HUES64 (cell line): ENCODE measurements around the gene AIFM1. TPM values are rescaled to one million over a fixed set of nuclear protein-coding genes. Genes with fewer than 3 reads are reported as not detected.

Source experiments
- H3K27ac ChIP-seq: 2 replicates; pipeline ENCODE4 v1.7.0; 2013; ENCODE audit warnings: low read depth, low read length, inconsistent platforms
- H3K27me3 ChIP-seq: 2 replicates; pipeline ENCODE4 v1.6.1; 2013; ENCODE audit warnings: mild to moderate bottlenecking, low read length; ENCODE audit not compliant: insufficient read depth
- H3K36me3 ChIP-seq: 2 replicates; pipeline ENCODE4 v1.6.1; 2013; ENCODE audit warnings: mild to moderate bottlenecking, low read length; ENCODE audit not compliant: insufficient read depth
- H3K4me1 ChIP-seq: 2 replicates; pipeline ENCODE4 v1.6.1; 2013; ENCODE audit warnings: mild to moderate bottlenecking, low read length, moderate library complexity; ENCODE audit not compliant: insufficient read depth
- H3K4me3 ChIP-seq: 2 replicates; pipeline ENCODE4 v1.5.1; 2013; ENCODE audit warnings: mild to moderate bottlenecking, low read length, moderate library complexity
- H3K9ac ChIP-seq: 2 replicates; pipeline ENCODE4 v1.6.1; 2013; ENCODE audit warnings: mild to moderate bottlenecking, low read depth, low read length
- H3K9me3 ChIP-seq: 2 replicates; pipeline ENCODE4 v1.6.1; 2013; ENCODE audit warnings: low read depth, low read length; ENCODE audit not compliant: insufficient read depth
- WGBS: fragments of 150-250, 120-280 bp; methylation state at CpG from one replicate; pipeline ENCODE4 v1.1.7; 2013; ENCODE audit warnings: missing lambda C conversion rate; 5-methylcytosine and 5-hydroxymethylcytosine counted together
- polyA plus RNA-seq, 2 experiments: library from polyadenylated mRNA; stranded (reverse); fragments of 50-300 nt; gene quantifications; one replicate each; pipeline ENCODE4 v1.2.3, GENCODE V29; 2013

Gene AIFM1
- 34.4 TPM for polyA plus RNA-seq (2013, experiment 1 of 2)
- 36.2 TPM for polyA plus RNA-seq (2013, experiment 2 of 2)

DNA sequence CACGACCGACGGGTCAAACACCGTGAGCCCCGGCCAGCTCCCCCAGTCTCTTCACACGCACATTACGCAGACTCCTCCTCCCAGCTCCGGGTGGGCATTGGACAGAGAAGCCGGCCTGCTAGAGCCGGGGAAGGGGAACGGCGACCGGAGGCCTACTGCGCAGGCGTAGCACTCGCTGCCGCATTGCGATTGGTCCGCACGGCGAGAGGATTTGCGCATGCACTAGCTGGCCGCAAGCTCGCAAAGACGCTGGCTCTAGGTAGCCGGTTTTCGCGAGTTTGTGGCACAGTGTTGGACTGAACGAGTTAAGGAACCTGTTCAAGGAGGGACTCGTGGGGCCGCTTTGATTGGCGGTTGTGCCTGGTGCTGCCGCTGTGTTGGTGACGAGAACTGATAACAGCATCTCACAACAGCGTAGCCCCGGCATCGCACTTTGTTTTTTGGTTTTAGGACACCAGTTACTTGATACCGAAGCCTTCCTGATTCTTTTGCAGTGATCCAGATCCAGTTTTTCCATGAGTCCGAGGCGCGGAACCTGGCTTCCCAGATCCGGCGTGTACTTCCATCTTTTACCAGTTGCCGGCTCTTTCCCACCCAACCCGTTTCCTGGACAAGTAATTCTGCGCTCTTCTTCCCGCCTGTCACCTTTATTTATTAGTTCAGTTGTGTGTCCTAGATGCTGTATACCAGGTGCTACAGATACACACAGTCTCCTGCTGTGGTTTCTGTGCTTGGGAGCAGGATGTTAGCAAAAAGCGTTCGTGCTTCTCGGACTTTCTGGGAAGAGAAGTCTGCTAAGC is at the start of gene AIFM1:
Gene AIFM1, minus strand, starts transcription at position 139 of the 800 bp plus-strand sequence. CDS start 185 bp downstream, outside the sequence.
- Histone ChIP-seq H3K27ac (peak within 1 kb of the TSS; percentile 90), H3K36me3 (no peaks in the 10 kb centered on the region; the same call in 1 of the 2 replicates), H3K9ac (peak within 1 kb of the TSS; percentile 78), H3K9me3 (no peaks in the 10 kb centered on the region), H3K4me3 (peak within 1 kb of the TSS; percentile 86), H3K27me3 (no peaks in the 10 kb centered on the region), H3K4me1 (peaks cover 9% of the 10 kb centered on the region)
- WGBS, result under 1% methylated on average over 47 of the region's 50 CpGs

DNA sequence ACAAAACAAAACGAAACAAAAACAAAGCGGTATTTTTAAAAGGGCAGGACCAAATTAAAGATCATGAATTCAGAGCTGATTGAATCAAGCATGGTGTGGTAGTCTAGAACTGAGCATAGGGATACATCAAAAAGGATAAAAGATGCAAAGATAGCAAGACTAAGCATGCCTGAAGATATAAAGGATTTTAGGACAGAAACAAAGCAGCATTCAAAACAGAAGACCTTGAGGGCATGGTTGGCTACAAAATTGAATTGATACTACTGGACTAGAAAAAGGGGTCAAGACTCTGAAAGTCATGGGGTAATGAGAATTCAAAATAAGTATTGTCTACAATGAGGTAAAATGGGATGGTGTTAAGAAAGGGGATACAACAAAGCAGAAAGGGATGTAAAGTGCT is 47.7 kb upstream of the AIFM1 start:
- Histone ChIP-seq H3K4me3 (no peak overlapping the region), H3K9me3 (no peaks in the 10 kb centered on the region), H3K27me3 (no peaks in the 10 kb centered on the region), H3K9ac (no peak overlapping the region), H3K27ac (no peak overlapping the region), H3K4me1 (no peaks in the 10 kb centered on the region), H3K36me3 (peaks cover 87% of the 10 kb centered on the region)
- WGBS, result 100% methylated on average over 2 of the region's 2 CpGs

DNA sequence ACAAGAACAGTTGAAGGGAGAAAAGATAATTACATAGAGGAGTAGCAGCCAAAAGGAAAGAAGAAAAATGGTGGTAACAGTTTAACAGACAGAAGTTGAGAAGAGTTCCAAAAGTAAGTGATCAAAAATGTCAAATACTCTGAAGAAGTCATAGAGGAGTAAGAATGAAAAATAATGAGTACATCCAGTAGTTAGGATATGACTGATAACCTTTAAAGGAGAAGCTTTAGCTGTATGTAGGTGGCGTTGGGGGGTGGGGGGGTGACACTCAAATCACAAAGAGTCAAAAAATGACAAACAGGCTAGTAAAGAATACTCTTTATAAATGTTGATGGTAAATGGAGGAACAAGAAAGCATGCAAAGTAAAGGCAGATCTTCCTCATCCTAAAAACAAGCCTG is 46.7 kb upstream of the AIFM1 start:
- no peak overlapping the region for H3K9ac ChIP-seq
- peaks cover 83% of the 10 kb centered on the region for H3K36me3 ChIP-seq
- no peak overlapping the region for H3K27ac ChIP-seq
- no peaks in the 10 kb centered on the region for H3K9me3 ChIP-seq
- no peaks in the 10 kb centered on the region for H3K27me3 ChIP-seq
- H3K4me1 ChIP-seq, result no peaks in the 10 kb centered on the region
- no peak overlapping the region for H3K4me3 ChIP-seq
- 100% methylated on average over 1 of the region's 1 CpG for WGBS

DNA sequence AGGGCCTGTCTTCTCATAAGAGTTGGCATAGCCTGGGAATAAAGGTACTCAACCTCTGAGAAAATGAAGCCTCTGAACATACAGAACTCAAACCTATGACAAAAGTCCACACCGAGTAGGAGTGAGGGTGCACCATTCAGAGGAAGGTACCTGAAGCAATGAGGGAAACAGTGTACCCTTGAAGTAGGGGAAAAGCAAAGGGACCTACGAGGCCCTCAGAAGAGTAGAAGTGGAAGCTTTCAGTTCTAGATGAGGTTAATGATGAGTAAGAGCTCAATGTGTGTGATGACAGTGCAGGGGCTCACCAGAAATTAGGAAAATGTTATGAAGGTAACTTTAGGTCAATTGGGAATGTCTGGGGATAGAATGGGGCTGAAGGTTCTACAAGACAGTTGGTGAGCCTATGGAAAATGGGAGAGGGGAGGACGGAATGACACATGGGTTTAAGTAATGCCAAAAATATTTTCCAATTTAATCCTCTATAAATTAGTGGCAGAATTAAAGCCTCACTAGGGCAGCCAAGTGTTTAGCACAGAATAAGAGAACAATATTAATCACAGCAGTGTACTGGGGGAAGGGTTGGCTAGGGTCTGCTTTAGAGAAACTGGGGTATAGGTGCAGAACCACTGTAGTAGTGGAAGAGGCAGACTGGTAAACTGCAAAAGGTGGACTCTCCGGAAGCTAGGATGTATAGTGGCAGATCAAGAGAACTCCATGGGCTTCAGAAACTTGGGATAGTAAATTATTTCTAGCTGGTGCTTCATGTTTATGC is 46.0 kb upstream of the AIFM1 start:
- no peak overlapping the region for H3K27ac ChIP-seq
- H3K36me3 ChIP-seq, result peaks cover 83% of the 10 kb centered on the region
- no peaks in the 10 kb centered on the region for H3K4me1 ChIP-seq
- no peak overlapping the region for H3K9ac ChIP-seq
- no peaks in the 10 kb centered on the region for H3K27me3 ChIP-seq
- 92% methylated on average over 3 of the region's 4 CpGs for WGBS
- no peaks in the 10 kb centered on the region for H3K9me3 ChIP-seq
- no peak overlapping the region for H3K4me3 ChIP-seq

DNA sequence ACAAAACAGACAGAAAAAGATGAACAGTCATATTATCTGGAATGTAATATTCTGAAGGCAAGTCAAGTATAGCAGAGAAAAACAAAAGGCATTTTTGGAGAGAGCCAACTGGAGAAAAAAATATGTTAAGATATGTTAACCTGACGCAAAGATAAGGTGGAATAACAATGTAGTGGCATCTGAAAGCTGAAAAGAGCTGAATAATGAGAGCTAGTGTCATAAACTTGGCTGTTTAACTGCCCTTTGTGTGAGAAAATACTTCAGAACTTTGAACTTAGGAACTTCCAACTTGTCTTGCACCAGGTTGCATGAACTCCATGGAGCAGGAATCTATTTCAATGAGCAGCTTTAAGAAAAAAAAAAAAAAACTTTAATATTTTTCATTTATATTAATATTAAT is 39.0 kb upstream of the AIFM1 start:
- 0% methylated on average over 1 of the region's 1 CpG for WGBS
- Histone ChIP-seq H3K27ac (no peak overlapping the region), H3K27me3 (no peaks in the 10 kb centered on the region), H3K4me3 (no peak overlapping the region), H3K36me3 (peaks cover 57% of the 10 kb centered on the region), H3K4me1 (no peaks in the 10 kb centered on the region), H3K9me3 (no peaks in the 10 kb centered on the region), H3K9ac (no peak overlapping the region)

DNA sequence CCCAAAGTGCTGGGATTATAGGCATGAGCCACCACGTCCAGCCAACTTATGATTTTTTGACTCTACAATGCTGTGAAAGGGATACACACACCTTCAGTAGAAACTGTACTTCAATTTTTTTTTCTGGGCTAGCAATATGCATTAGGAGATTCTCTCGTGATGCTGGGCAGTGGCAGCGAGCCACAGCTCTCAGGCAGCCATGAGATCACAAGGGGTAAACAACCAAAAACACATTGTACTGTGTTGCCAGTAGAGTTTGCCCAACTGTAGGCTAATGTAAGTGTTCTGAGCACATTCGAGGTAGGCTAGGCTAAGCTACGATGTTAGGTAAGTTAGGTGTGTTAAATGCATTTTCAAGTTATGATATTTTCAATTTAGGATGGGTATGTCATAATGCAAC is 31.8 kb upstream of the AIFM1 start:
- Histone ChIP-seq H3K27me3 (no peaks in the 10 kb centered on the region), H3K4me3 (no peak overlapping the region), H3K36me3 (peaks cover 7% of the 10 kb centered on the region; the same call in 1 of the 2 replicates), H3K9ac (no peak overlapping the region), H3K9me3 (no peaks in the 10 kb centered on the region), H3K27ac (no peak overlapping the region), H3K4me1 (no peaks in the 10 kb centered on the region)
- WGBS, result 84% methylated on average over 5 of the region's 5 CpGs

DNA sequence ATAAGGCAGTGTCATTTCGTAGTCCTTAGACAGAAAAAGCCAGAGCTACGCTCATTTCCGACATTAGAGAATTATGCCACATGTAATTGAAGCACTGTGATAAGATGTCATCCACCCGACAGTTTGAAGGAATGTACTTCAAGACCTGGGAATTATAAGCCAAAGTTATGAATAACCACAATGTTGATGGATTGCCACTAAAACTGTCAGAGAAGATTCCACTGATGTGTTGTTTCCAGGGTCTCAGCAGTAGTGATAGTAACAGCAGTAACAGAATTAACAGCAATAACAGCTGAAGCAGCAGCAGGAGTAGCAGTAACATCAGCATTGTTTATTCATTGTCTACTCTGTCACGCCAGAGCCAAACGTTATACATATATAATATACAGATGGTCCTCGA is 30.8 kb upstream of the AIFM1 start:
- Histone ChIP-seq H3K9ac (no peak overlapping the region), H3K27me3 (no peaks in the 10 kb centered on the region), H3K4me1 (no peaks in the 10 kb centered on the region), H3K4me3 (no peak overlapping the region), H3K36me3 (peaks cover under 1% of the 10 kb centered on the region; the same call in 1 of the 2 replicates), H3K9me3 (no peaks in the 10 kb centered on the region), H3K27ac (no peak overlapping the region)
- WGBS, result 93% methylated on average over 4 of the region's 7 CpGs

DNA sequence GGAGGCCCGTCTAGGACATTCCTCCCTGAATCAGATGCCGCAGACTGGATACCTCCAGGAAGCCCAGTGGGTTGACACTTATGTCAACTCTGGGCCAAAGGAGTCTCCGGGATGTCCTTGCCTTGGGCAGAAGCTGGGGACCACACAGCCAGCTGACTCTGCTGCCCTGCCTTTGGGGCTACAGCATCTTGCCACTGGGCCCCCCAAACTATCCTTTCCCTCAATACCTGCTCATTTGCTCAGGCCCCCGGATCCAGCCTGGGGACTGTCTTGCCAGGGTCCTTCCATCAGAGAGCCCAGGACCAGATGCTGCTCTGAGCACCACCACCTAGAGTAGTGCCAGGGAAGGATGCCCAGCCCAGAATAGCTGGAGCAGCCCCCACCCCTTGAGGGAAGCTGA is 25.2 kb upstream of the AIFM1 start:
- Histone ChIP-seq H3K27ac (no peak overlapping the region), H3K27me3 (no peaks in the 10 kb centered on the region), H3K36me3 (no peaks in the 10 kb centered on the region), H3K4me1 (no peaks in the 10 kb centered on the region), H3K4me3 (no peak overlapping the region), H3K9me3 (no peaks in the 10 kb centered on the region), H3K9ac (no peak overlapping the region)
- WGBS, result 84% methylated on average over 4 of the region's 4 CpGs

DNA sequence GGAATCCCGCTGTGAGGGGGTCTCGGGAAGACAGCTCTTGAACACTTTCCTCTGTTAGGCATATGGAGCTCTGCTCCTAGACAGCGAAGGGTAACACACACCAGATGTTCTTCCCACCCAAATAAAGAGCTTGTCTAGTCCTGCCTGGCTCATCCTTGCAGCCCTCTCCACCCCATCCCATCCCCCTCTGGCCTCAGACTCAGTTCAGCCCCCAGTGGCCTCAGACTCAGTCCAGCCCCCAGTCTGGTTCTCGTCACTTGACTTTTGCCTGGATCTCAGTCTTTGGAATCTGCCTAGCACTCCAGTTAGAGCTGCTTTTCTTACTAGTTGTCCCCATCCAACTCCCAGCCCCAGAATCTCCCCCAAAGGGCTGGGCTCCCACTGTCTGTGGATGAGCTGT is 21.0 kb upstream of the AIFM1 start:
- no peaks in the 10 kb centered on the region for H3K27me3 ChIP-seq
- no peaks in the 10 kb centered on the region for H3K9me3 ChIP-seq
- no peak overlapping the region for H3K4me3 ChIP-seq
- H3K27ac ChIP-seq, result no peak overlapping the region
- H3K36me3 ChIP-seq, result no peaks in the 10 kb centered on the region
- WGBS, result 82% methylated on average over 4 of the region's 4 CpGs
- H3K9ac ChIP-seq, result no peak overlapping the region
- H3K4me1 ChIP-seq, result no peaks in the 10 kb centered on the region

DNA sequence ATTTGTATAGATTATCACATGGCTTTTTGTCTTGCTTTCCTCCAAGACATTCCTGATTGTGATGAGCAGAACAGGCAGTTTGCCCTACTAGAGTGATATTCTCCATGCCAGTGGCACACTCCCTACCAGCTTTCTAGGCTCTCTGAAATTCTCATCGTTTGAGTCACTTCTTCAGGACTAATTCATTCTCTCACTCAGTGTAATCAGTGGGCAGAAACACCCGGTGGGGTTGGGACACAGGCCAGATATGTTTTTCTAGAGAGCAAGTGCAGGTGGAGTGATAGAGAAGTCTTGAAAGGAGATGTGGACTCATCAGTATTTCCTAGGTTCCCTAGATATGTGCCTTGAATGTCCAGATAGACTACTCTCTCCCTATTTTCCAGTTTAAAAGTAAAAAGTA is 19.2 kb upstream of the AIFM1 start:
- no peaks in the 10 kb centered on the region for H3K9me3 ChIP-seq
- H3K4me1 ChIP-seq, result no peaks in the 10 kb centered on the region
- 58% methylated on average over 2 of the region's 2 CpGs for WGBS
- no peaks in the 10 kb centered on the region for H3K27me3 ChIP-seq
- no peak overlapping the region for H3K4me3 ChIP-seq
- H3K36me3 ChIP-seq, result no peaks in the 10 kb centered on the region
- H3K27ac ChIP-seq, result no peak overlapping the region
- no peak overlapping the region for H3K9ac ChIP-seq

DNA sequence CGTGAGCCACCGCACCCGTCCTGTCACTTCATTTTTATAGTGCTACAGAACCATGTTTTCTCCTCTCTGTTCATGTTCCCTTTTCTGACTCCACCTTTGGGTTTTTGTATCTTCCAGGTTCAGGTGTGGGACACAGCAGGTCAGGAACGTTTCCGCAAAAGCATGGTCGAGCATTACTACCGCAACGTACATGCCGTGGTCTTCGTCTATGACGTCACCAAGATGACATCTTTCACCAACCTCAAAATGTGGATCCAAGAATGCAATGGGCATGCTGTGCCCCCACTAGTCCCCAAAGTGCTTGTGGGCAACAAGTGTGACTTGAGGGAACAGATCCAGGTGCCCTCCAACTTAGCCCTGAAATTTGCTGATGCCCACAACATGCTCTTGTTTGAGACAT is 18.5 kb upstream of the AIFM1 start:
- H3K27ac ChIP-seq, result no peak overlapping the region
- WGBS, result 95% methylated on average over 11 of the region's 11 CpGs
- H3K36me3 ChIP-seq, result no peaks in the 10 kb centered on the region
- no peaks in the 10 kb centered on the region for H3K9me3 ChIP-seq
- no peaks in the 10 kb centered on the region for H3K4me1 ChIP-seq
- no peaks in the 10 kb centered on the region for H3K27me3 ChIP-seq
- no peak overlapping the region for H3K4me3 ChIP-seq
- no peak overlapping the region for H3K9ac ChIP-seq
